ENCODE results near the gene THRA.

The THRA gene, protein sequence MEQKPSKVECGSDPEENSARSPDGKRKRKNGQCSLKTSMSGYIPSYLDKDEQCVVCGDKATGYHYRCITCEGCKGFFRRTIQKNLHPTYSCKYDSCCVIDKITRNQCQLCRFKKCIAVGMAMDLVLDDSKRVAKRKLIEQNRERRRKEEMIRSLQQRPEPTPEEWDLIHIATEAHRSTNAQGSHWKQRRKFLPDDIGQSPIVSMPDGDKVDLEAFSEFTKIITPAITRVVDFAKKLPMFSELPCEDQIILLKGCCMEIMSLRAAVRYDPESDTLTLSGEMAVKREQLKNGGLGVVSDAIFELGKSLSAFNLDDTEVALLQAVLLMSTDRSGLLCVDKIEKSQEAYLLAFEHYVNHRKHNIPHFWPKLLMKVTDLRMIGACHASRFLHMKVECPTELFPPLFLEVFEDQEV

GRCh38 chr17:40062329-40063186 is at the start of gene THRA:
Gene THRA (plus strand): TSS chr17:40062965. CDS start chr17:40074489, 11,524 bp downstream.
- peak; percentile 38 to 47 for DNase-seq (ENCODE audit: low read depth in 2 of 2)

DNA sequence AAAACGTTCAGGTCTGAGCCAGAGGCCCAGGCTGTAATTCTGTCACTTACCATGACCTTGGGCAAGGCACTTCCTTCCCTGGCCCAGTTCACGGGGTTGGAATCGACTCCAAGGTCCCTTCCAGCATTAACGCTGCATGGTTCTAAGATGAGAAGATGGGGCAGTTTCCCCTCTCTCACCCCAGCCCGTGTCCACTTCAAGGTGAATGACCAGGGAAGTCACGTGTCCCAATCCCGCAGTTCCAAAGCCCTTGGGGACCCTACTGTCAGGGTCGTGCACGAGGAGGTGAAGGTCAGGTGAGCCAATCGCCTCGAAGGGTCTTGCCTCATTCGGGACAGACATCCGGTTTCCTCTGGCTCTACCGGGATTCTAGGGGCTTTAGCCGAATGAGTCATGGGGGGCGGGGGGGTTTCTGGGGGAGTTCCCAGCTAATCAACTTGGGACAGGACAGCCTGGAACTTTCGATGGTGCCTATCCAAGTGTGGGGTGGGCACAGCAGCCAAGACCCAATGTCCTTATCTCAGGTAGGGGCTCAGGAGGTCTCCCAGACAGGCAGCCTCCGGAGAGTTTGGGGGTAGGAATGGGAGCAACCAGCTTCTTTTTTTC is 48.3 kb upstream of the THRA start:
- no peak for DNase-seq (ENCODE audit: low read depth in 2 of 2)

DNA sequence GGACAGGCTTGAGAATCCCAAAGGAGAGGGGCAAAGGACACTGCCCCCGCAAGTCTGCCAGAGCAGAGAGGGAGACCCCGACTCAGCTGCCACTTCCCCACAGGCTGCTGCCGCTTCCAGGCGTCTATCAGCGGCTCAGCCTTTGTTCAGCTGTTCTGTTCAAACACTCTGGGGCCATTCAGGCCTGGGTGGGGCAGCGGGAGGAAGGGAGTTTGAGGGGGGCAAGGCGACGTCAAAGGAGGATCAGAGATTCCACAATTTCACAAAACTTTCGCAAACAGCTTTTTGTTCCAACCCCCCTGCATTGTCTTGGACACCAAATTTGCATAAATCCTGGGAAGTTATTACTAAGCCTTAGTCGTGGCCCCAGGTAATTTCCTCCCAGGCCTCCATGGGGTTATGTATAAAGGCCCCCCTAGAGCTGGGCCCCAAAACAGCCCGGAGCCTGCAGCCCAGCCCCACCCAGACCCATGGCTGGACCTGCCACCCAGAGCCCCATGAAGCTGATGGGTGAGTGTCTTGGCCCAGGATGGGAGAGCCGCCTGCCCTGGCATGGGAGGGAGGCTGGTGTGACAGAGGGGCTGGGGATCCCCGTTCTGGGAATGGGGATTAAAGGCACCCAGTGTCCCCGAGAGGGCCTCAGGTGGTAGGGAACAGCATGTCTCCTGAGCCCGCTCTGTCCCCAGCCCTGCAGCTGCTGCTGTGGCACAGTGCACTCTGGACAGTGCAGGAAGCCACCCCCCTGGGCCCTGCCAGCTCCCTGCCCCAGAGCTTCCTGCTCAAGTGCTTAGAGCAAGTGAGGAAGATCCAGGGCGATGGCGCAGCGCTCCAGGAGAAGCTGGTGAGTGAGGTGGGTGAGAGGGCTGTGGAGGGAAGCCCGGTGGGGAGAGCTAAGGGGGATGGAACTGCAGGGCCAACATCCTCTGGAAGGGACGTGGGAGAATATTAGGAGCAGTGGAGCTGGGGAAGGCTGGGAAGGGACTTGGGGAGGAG is 47.5 kb upstream of the THRA start, which contains the start of gene CSF3:
Gene CSF3, plus strand, starts transcription at position 436 of the 993 bp plus-strand sequence. Its CDS starts 35 bp downstream, at position 471.
- DNase-seq (ENCODE audit: low read depth in 2 of 2), result no peak

GRCh38 chr17:40015998-40016985 is 46.5 kb upstream of the THRA start:
- DNase-seq (ENCODE audit: low read depth in 2 of 2), result no peak

DNA sequence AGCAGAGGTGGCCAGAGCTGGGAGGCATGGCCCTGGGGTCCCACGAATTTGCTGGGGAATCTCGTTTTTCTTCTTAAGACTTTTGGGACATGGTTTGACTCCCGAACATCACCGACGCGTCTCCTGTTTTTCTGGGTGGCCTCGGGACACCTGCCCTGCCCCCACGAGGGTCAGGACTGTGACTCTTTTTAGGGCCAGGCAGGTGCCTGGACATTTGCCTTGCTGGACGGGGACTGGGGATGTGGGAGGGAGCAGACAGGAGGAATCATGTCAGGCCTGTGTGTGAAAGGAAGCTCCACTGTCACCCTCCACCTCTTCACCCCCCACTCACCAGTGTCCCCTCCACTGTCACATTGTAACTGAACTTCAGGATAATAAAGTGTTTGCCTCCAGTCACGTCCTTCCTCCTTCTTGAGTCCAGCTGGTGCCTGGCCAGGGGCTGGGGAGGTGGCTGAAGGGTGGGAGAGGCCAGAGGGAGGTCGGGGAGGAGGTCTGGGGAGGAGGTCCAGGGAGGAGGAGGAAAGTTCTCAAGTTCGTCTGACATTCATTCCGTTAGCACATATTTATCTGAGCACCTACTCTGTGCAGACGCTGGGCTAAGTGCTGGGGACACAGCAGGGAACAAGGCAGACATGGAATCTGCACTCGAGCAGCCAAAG is 45.2 kb upstream of the THRA start:
- no peak for DNase-seq (ENCODE audit: low read depth in 2 of 2)

- no peak for DNase-seq (ENCODE audit: low read depth in 2 of 2)
Observed at GRCh38 chr17:40018211-40019121, 44.3 kb upstream of the THRA start.

DNA sequence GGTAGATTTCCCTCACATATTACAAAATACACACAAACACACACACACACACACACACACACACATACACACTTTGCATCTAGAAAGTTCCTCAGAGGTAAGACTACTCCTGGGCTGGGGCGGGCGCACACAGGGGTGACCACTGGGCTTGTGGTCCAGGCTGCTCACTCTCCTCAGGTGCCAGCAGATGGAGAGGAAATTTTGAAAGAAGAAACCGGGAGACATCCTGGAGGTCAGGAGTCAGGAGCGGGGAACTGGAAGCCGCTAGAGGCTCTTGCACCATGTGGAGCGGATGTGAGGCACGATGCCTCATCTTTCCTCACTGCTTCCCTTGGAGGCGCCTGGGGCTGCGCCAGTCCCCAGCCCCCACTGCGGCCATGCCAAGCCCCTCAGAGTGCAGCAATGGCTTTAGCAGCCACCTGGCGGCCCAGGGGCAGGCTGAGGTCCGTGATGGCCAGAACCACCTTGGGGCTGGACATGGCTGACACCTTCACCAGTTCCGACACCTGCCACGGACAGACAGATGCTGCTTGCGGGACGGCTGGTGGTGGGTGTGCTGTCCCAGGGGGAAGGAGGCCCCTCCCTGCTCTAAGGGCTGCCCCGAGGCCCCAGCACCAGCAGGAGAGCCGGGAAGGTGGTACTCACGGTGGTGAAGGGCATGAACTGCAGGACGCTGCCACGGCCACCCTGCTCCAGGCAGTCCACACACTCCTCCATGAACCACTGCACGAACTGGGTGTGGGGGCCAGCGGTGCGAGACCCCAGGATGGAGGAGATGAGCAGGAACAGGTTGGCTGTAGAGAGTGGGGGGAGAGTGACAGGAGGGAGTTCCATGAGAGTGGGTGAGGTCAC is 43.4 kb upstream of the THRA start:
- no peak for DNase-seq (ENCODE audit: low read depth in 2 of 2)

GRCh38 chr17:40020146-40020545 is 42.6 kb upstream of the THRA start:
- no peak for DNase-seq (ENCODE audit: low read depth in 2 of 2)

GRCh38 chr17:40021451-40021971 is 41.3 kb upstream of the THRA start:
- DNase-seq (ENCODE audit: low read depth in 2 of 2), result no peak

- DNase-seq (ENCODE audit: low read depth in 2 of 2), result no peak
Observed at GRCh38 chr17:40022497-40022896, 40.3 kb upstream of the THRA start.

- no peak for DNase-seq (ENCODE audit: low read depth in 2 of 2)
Observed at GRCh38 chr17:40022961-40023541, 39.7 kb upstream of the THRA start.

- DNase-seq (ENCODE audit: low read depth in 2 of 2), result no peak
Observed at GRCh38 chr17:40023590-40024292, 39.0 kb upstream of the THRA start.

- DNase-seq (ENCODE audit: low read depth in 2 of 2), result no peak
Observed at GRCh38 chr17:40024901-40025300, 37.9 kb upstream of the THRA start.

DNA sequence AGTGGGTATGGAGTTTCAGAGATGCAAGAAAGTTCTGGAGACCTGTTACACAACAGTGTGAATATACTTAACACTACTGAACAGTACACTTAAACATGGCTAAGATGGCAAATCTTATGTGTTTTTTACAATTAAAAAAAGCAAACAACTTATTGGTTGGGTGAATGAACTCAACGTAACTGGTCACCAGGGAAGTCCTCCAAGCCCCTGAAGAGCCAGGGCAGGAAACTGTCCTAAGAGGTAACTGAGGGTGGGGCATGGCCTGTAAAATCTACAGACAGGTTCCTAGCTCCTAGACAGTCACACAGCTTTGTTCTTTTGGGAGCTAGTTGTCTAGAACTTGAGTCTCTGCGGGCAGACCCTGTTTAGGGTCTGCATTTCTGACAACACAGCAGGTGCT is 37.2 kb upstream of the THRA start:
- no peak for DNase-seq (ENCODE audit: low read depth in 2 of 2)

DNA sequence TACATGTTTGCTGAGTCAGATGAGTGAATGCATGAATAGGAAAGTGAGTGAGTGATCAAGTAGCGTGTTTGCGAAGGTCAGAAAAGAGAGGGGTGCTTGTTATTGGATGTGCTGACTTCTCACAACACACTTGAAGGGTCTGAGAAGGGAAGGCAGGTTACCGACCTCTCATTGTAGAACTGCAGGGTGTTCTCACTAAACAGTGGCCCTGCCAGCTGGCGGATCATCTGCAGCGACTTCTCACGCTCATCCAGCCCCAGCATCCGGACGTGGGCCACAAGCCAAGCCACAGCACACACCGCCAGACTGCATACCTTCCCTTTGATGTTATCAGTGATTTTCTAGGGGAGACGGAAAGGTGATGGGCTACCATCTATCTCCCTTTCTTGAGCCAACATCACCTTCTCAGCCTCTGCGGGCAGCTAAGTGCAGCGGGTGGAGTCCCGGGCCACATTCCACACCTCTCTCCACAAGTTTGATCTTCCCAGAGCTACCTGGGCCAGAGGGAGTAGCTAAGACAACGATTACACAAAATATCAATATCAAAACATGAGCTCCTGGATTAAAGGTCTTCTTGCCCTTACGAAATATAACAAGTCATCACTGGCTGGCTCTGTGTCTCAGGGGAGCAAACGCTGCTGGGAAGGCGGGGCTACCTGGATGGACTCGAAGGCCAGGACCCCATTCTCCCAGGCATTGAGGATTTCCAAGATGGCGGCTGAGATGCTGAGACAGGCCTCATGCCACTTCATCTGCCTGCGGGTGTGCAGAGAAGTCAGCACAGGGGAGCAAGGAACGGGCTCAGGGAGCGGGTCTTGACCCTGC is 36.6 kb upstream of the THRA start:
- peak in 1 of 2 donors; percentile 7 for DNase-seq (ENCODE audit: low read depth in 2 of 2)

All from stimulated activated CD8-positive, alpha-beta memory T cell treated with anti-CD3 and anti-CD28 coated beads, Interleukin-2, amount 100 ng/mL, for 1 hour (primary cell).